Keratinocyte (primary cell): Measurements from ENCODE around the gene IQSEC2.

Experiments used
- EZH2 ChIP-seq: IDR thresholded peaks from one replicate; pipeline ENCODE4 v1.6.1; 2012; ENCODE audit warnings: inconsistent platforms, mild to moderate bottlenecking, low read length, moderate library complexity
- TF ChIP-seq, protein P1 (sequence below), 3 experiments: IDR thresholded peaks in 1 of 3; conservative IDR thresholded peaks in 1 of 3; optimal IDR thresholded peaks in 1 of 3; 2 replicates in 2 of 3; 3 replicates in 1 of 3; pipeline versions ENCODE3 to v1.5.1; 2011; ENCODE audit warnings: low read length in 3 of 3, mild to moderate bottlenecking in 3 of 3, moderate library complexity in 2 of 3, control low read depth in 1 of 3, inconsistent platforms in 1 of 3; ENCODE audit not compliant: insufficient read depth in 2 of 3; ENCODE audit errors: extremely low read depth in 1 of 3

DNA sequence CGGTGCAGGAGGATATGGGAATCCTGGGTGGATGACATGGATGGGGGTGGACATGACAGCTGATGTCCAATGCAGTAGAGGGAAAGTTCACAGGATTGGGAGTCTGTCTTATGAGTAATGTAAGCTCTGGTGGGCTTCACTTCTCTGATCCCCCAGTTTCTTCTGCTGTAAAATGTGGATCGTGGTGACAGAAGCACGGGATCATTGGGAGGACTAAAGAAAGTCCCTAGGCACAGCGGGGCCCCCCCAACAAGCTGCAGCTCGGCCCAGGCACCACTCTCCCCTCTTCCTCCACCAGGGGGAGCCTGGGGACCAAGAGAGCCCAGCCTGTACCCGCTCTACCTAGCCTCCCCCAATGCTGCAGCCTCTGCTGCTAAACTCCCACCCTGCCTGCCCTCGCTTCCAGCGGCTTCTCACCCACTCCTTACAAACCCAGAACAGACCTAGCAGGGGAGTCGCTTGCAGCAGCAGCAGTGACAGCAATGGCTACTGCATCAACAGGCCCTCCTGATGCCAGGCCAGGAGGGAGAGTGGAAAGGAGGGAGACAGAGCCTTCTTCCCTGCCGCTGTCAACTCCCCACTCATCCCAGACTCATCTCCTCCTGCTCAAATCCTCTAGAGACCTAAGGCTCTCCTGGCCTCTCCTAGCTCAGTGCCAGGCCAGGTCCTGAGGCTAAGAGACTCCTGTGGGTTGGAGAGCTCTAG lies 36.1 kb upstream of the IQSEC2 start:
- TF ChIP-seq, protein P1, sequence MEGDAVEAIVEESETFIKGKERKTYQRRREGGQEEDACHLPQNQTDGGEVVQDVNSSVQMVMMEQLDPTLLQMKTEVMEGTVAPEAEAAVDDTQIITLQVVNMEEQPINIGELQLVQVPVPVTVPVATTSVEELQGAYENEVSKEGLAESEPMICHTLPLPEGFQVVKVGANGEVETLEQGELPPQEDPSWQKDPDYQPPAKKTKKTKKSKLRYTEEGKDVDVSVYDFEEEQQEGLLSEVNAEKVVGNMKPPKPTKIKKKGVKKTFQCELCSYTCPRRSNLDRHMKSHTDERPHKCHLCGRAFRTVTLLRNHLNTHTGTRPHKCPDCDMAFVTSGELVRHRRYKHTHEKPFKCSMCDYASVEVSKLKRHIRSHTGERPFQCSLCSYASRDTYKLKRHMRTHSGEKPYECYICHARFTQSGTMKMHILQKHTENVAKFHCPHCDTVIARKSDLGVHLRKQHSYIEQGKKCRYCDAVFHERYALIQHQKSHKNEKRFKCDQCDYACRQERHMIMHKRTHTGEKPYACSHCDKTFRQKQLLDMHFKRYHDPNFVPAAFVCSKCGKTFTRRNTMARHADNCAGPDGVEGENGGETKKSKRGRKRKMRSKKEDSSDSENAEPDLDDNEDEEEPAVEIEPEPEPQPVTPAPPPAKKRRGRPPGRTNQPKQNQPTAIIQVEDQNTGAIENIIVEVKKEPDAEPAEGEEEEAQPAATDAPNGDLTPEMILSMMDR (optimal IDR thresholded peaks at IDR 0.05 in 1 of 3, IDR thresholded peaks at IDR 0.05 in 1 of 3, conservative IDR thresholded peaks at IDR 0.05 in 1 of 3; ENCODE audit: extremely low read depth in 1 of 3, insufficient read depth in 2 of 3, low read length in 3 of 3), result peak; percentile 68 to 97 (median 82)
- no peak for TF ChIP-seq EZH2
